Gastrocnemius medialis (tissue), 4 donors: ENCODE data around the gene KCNG1. TPM values are rescaled to one million over a fixed set of nuclear protein-coding genes. Genes with fewer than 3 reads are reported as not detected.

Experiments used
- ATAC-seq, 2 donors: fragments of 150-250 bp; one replicate each; pipeline ENCODE4 v1.9.1; 2016
- DNase-seq, 2 donors: peaks; one replicate each; pipeline ENCODE4 v3.0.0-alpha.2; 2019
- H3K27ac ChIP-seq, 4 donors: fragments of 200-600 bp; sonication (generic); 1 replicate in 1 of 4; 2 replicates in 3 of 4; pipeline ENCODE4 v1.5.1; 2016 to 2018; ENCODE audit warnings: mild to moderate bottlenecking in 2 of 4, moderate library complexity in 1 of 4
- H3K27me3 ChIP-seq, 3 donors: fragments of 200-600 bp; sonication (generic) in 2 of 3; 1 replicate in 1 of 3; 2 replicates in 2 of 3; pipeline versions ENCODE4 v1.5.1 to v1.6.0; 2016 to 2019; ENCODE audit warnings: mild to moderate bottlenecking in 1 of 3, moderate library complexity in 1 of 3
- H3K36me3 ChIP-seq, 2 donors: fragments of 200-600 bp; sonication (generic) in 1 of 2; one replicate each; pipeline ENCODE4 v1.5.1; 2017 to 2018
- H3K4me1 ChIP-seq, 2 donors: fragments of 200-600 bp; sonication (generic) in 1 of 2; one replicate each; pipeline ENCODE4 v1.5.1; 2016 to 2017; ENCODE audit warnings: mild to moderate bottlenecking in 2 of 2
- H3K4me3 ChIP-seq, 4 donors: fragments of 200-600 bp; sonication (generic) in 3 of 4; 1 replicate in 1 of 4; 2 replicates in 3 of 4; pipeline ENCODE4 v1.5.1; 2016 to 2019; ENCODE audit warnings: mild to moderate bottlenecking in 2 of 4
- H3K9me3 ChIP-seq, 3 donors: fragments of 200-600 bp; sonication (generic) in 2 of 3; 1 replicate in 1 of 3; 2 replicates in 2 of 3; pipeline ENCODE4 v1.5.1; 2016 to 2019
- POLR2A ChIP-seq, 2 donors: fragments of 450-650 bp; IDR thresholded peaks; one replicate each; pipeline ENCODE4 v1.6.1; 2017; ENCODE audit warnings: antibody characterized with exemption in 2 of 2, mild to moderate bottlenecking in 2 of 2, moderate library complexity in 2 of 2
- in situ Hi-C, 4 donors: fragments of 200-750 bp; cut with MboI; loops; one replicate each; pipeline versions ENCODE4 v1.15.0 to v1.8.0; 2017; ENCODE audit warnings: low sequenced_read_pairs in 4 of 4
- intact Hi-C: fragments of 100-400 bp; cut with DNase I; formaldehyde crosslinking; loops from one replicate; pipeline ENCODE4 v1.15.1; 2023; ENCODE audit warnings: low total_unique reads
- total RNA-seq, 4 donors: library from RNA; depleted of rRNA; stranded (reverse); fragments of >200 nt; gene quantifications; one replicate each; pipeline versions ENCODE4 v1.1.0 to v1.2.3, GENCODE V29; 2016
- TF ChIP-seq, protein P1 (sequence below), 5 experiments: fragments of 450-650 bp in 3 of 5; fragments of 200-600 bp in 2 of 5; sonication (generic) in 2 of 5; IDR thresholded peaks in 4 of 5; conservative IDR thresholded peaks in 1 of 5; 1 replicate in 4 of 5; 2 replicates in 1 of 5; pipeline ENCODE4 v1.5.1; 2016 to 2019; ENCODE audit warnings: antibody characterized with exemption in 5 of 5, mild to moderate bottlenecking in 3 of 5, moderate library complexity in 3 of 5

The KCNG1 gene
- total RNA-seq, 4 donors from 2014 or later, result not detected

DNA sequence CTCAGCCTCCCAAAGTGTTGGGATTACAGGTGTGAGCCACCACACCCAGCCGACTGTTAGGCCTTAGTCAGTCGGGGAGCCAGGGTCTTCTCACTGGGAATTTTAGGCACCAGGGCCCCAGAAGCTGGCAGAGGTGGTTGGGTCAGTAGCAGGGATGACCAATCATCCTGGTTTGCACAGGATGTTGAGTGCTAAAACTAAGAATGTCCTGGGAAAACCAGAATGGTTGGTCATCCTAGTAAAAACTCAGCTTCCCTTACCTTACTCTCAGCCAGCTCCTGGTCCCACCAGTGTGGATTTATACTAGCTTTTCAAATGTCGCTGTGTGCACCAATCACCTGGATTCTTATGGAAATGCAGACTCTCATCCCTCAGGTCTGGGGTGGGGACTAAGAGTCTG is 31.8 kb downstream of the KCNG1 start:
- TF ChIP-seq POLR2A (IDR thresholded peaks at IDR 0.05), result no peak
- TF ChIP-seq, protein P1, sequence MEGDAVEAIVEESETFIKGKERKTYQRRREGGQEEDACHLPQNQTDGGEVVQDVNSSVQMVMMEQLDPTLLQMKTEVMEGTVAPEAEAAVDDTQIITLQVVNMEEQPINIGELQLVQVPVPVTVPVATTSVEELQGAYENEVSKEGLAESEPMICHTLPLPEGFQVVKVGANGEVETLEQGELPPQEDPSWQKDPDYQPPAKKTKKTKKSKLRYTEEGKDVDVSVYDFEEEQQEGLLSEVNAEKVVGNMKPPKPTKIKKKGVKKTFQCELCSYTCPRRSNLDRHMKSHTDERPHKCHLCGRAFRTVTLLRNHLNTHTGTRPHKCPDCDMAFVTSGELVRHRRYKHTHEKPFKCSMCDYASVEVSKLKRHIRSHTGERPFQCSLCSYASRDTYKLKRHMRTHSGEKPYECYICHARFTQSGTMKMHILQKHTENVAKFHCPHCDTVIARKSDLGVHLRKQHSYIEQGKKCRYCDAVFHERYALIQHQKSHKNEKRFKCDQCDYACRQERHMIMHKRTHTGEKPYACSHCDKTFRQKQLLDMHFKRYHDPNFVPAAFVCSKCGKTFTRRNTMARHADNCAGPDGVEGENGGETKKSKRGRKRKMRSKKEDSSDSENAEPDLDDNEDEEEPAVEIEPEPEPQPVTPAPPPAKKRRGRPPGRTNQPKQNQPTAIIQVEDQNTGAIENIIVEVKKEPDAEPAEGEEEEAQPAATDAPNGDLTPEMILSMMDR (IDR thresholded peaks at IDR 0.05 in 4 of 5, conservative IDR thresholded peaks at IDR 0.05 in 1 of 5), result no peak
- intact Hi-C loops (no loop called here), in situ Hi-C loops (loop anchor here in 3 of 4 donors (5.0 to 25.0 kb wide), 3 partner anchors 316 to 646 kb away; no protein-coding TSS in a partner anchor)
- ATAC-seq, result no peak
- Histone ChIP-seq H3K4me1 (peaks cover 0 to 3% of the 10 kb centered on the region in 2 donors), H3K27ac (no peak overlapping the region), H3K9me3 (no peaks in the 10 kb centered on the region), H3K4me3 (no peak overlapping the region), H3K27me3 (peaks cover 3 to 9% (median 7%) of the 10 kb centered on the region in 3 donors), H3K36me3 (no peaks in the 10 kb centered on the region)
- no peak for DNase-seq

DNA sequence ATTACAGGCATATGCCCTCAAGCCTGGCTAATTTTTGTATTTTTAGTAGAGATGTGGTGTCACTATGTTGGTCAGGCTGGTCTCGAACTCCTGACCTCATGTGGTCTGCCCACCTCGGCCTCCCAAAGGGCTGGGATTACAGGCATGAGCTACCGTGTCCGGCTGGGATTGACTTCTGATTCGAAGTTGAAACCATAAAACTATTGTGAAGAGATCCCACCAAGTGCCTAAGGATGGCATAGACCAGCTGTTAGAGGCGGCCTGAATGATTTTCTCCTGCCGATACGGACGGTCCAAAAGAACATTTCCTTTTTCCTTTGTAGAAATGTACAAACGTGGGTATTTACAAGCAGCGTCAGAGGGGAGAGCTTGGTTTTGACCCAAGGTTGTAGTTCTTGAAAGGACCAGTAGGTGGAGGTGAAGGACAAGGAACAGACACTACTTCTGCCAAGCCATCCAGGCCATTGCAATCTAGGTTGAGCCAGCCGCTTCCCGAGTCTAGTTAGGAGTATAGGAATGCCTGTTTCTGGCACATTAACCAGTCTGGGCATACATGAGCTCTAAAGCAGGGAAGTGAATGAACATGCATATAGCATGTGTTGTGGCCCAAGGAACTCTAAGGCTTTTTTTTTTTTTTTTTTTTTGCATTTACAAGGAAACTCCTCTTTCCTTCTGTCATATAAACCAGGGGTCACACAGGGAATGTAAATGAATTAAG is 35.3 kb downstream of the KCNG1 start:
- no peaks in the 10 kb centered on the region for H3K36me3 ChIP-seq
- H3K27ac ChIP-seq, result no peak overlapping the region
- in situ Hi-C loops (loop anchor here in 3 of 4 donors (5.0 to 25.0 kb wide), 3 partner anchors 320 to 650 kb away; no protein-coding TSS in a partner anchor), intact Hi-C loops (loop anchor here (1.0 to 10.0 kb wide), 2 partner anchors 319 to 607 kb away; no protein-coding TSS in a partner anchor)
- H3K9me3 ChIP-seq, result no peaks in the 10 kb centered on the region
- no peak overlapping the region for H3K4me3 ChIP-seq
- ATAC-seq, result peak; percentile 98 to 99
- peaks cover 15 to 24% (median 21%) of the 10 kb centered on the region in 3 donors for H3K27me3 ChIP-seq
- peak; percentile 48 for DNase-seq
- no peak for TF ChIP-seq POLR2A (IDR thresholded peaks at IDR 0.05)
- TF ChIP-seq, protein P1 (IDR thresholded peaks at IDR 0.05 in 4 of 5, conservative IDR thresholded peaks at IDR 0.05 in 1 of 5), result peak; percentile 74 to 88 (median 84)
- peaks cover 0 to 3% of the 10 kb centered on the region in 2 donors for H3K4me1 ChIP-seq

GRCh38 chr20:50983321-50983720 is 39.6 kb downstream of the KCNG1 start:
- TF ChIP-seq, protein P1 (IDR thresholded peaks at IDR 0.05 in 4 of 5, conservative IDR thresholded peaks at IDR 0.05 in 1 of 5), result no peak
- no peak for TF ChIP-seq POLR2A (IDR thresholded peaks at IDR 0.05)
- no peak overlapping the region for H3K27ac ChIP-seq
- ATAC-seq (no peak), DNase-seq (no peak)
- intact Hi-C loops (loop anchor here (10.0 kb wide), 1 partner anchor 611 kb away; no protein-coding TSS in a partner anchor), in situ Hi-C loops (loop anchor here in 2 of 4 donors (25.0 kb wide), 2 partner anchors 629 to 654 kb away; no protein-coding TSS in a partner anchor)
- no peaks in the 10 kb centered on the region for H3K36me3 ChIP-seq
- peaks cover 31 to 37% (median 32%) of the 10 kb centered on the region in 3 donors for H3K27me3 ChIP-seq
- no peak overlapping the region for H3K4me3 ChIP-seq
- no peaks in the 10 kb centered on the region for H3K9me3 ChIP-seq
- H3K4me1 ChIP-seq, result peaks cover 0 to 3% of the 10 kb centered on the region in 2 donors

DNA sequence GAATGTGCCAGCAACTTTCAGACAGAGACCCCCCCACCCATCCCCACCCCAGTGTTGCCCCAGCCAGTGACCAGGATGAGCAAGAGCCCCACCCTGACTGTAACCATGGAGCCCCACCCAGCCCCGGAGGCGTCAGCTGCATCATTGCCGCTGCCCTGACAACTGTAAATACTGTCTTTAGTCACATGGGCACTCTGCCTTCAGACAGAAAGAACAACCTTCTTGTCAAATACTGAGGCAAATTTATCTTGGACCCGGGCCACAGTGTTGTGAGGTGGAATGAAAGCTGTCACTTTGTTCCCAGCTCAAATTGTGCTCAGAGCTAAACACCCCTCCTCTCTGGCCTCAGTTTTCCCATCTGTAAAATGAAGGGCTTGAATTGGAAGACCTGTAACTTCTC is 40.5 kb downstream of the KCNG1 start:
- H3K27me3 ChIP-seq, result peaks cover 32 to 38% (median 37%) of the 10 kb centered on the region in 3 donors
- ATAC-seq (no peak), DNase-seq (no peak)
- in situ Hi-C loops, result loop anchor here in 2 of 4 donors (25.0 kb wide), 2 partner anchors 630 to 655 kb away; no protein-coding TSS in a partner anchor
- TF ChIP-seq POLR2A (IDR thresholded peaks at IDR 0.05), result no peak
- TF ChIP-seq, protein P1 (IDR thresholded peaks at IDR 0.05 in 4 of 5, conservative IDR thresholded peaks at IDR 0.05 in 1 of 5), result no peak
- H3K4me3 ChIP-seq, result no peak overlapping the region
- H3K4me1 ChIP-seq, result peaks cover 0 to under 1% of the 10 kb centered on the region in 2 donors
- intact Hi-C loops, result loop anchor here (10.0 kb wide), 1 partner anchor 612 kb away; no protein-coding TSS in a partner anchor
- H3K9me3 ChIP-seq, result no peaks in the 10 kb centered on the region
- H3K27ac ChIP-seq, result no peak overlapping the region
- H3K36me3 ChIP-seq, result no peaks in the 10 kb centered on the region
